DOHH2 (cell line): ENCODE measurements around the gene ATP5F1E.
"Not testable (repeated sequence)": the region's sequence is repeated elsewhere in the genome, so short reads cannot be mapped to it uniquely, and the experiment has no call there.

Experiments used
- CTCF ChIP-seq: fragments of 200-600 bp; sonication (generic); IDR thresholded peaks from one replicate; pipeline ENCODE4 v1.5.1; 2014; ENCODE audit warnings: antibody characterized with exemption, mild to moderate bottlenecking, low read depth, low read length; ENCODE audit not compliant: poor library complexity, severe bottlenecking
- EZH2phosphoT487 ChIP-seq: fragments of 200-600 bp; sonication (generic); IDR thresholded peaks from 2 replicates; pipeline ENCODE4 v1.6.1; 2017; ENCODE audit warnings: borderline replicate concordance, mild to moderate bottlenecking, antibody characterized with exemption, low read length, moderate library complexity, mixed read lengths

GRCh38 chr20:58983115-58983468 is 49.0 kb downstream of the ATP5F1E start:
- TF ChIP-seq CTCF, EZH2phosphoT487: not testable (repeated sequence)
